Central memory CD8-positive, alpha-beta T cell (primary cell): ENCODE measurements around the gene LIMK1.

Source experiments
- ATAC-seq: fragments of 150-1000 bp; cut with Tn5 transposase; replicated peaks from 2 replicates; pipeline ENCODE4 v1.10.0; 2022; ENCODE audit warnings: mild to moderate bottlenecking, moderate FRiP score, moderate number of reproducible peaks; ENCODE audit not compliant: poor library complexity, severe bottlenecking; ENCODE audit errors: extremely low read depth
- DNase-seq, 2 donors: peaks; one replicate each; pipeline ENCODE4 v3.0.0; 2021; ENCODE audit warnings: low spot score in 2 of 2
- H3K27ac Mint-ChIP-seq: one replicate; pipeline ENCODE4 v1.8.0; 2022; ENCODE audit warnings: low read depth, mild to moderate bottlenecking, moderate library complexity, mixed read lengths
- H3K27me3 Mint-ChIP-seq: one replicate; pipeline ENCODE4 v1.8.0; 2022; ENCODE audit warnings: mixed read lengths
- H3K36me3 Mint-ChIP-seq: one replicate; pipeline ENCODE4 v1.8.0; 2022; ENCODE audit warnings: mild to moderate bottlenecking, moderate library complexity, mixed read lengths; ENCODE audit not compliant: insufficient read depth
- H3K4me1 Mint-ChIP-seq: one replicate; pipeline ENCODE4 v1.8.0; 2022; ENCODE audit warnings: mixed read lengths
- H3K4me3 Mint-ChIP-seq: one replicate; pipeline ENCODE4 v1.8.0; 2022; ENCODE audit warnings: mild to moderate bottlenecking, moderate library complexity, mixed read lengths
- H3K9me3 Mint-ChIP-seq: one replicate; pipeline ENCODE4 v1.8.0; 2022; ENCODE audit warnings: mixed read lengths

Gene LIMK1

GRCh38 chr7:74078461-74078860 lies 5.1 kb upstream of the LIMK1 start:
- Mint-ChIP-seq H3K9me3 (no peaks in the 10 kb centered on the region), H3K4me3 (no peak overlapping the region), H3K27ac (no peak overlapping the region), H3K27me3 (no peaks in the 10 kb centered on the region), H3K36me3 (peaks cover 1% of the 10 kb centered on the region), H3K4me1 (no peaks in the 10 kb centered on the region)
- no peak for DNase-seq
- no peak for ATAC-seq

GRCh38 chr7:74082770-74083116 lies 861 bp upstream of the LIMK1 start:
- H3K9me3 Mint-ChIP-seq, result no peaks in the 10 kb centered on the region
- ATAC-seq (no peak), DNase-seq (no peak)
- H3K4me1 Mint-ChIP-seq, result peaks cover 14% of the 10 kb centered on the region
- H3K27ac Mint-ChIP-seq, result peak overlapping the region; percentile 64
- peaks cover 4% of the 10 kb centered on the region for H3K36me3 Mint-ChIP-seq
- no peaks in the 10 kb centered on the region for H3K27me3 Mint-ChIP-seq
- H3K4me3 Mint-ChIP-seq, result no peak overlapping the region

GRCh38 chr7:74083928-74084721 lies 521 bp downstream of the LIMK1 start:
- ATAC-seq (peak; percentile 55), DNase-seq (no peak)
- Mint-ChIP-seq H3K4me1 (peaks cover 14% of the 10 kb centered on the region), H3K4me3 (peak overlapping the region; percentile 84), H3K27me3 (no peaks in the 10 kb centered on the region), H3K36me3 (peaks cover 4% of the 10 kb centered on the region), H3K9me3 (no peaks in the 10 kb centered on the region), H3K27ac (peak overlapping the region; percentile 67)

- H3K27ac Mint-ChIP-seq, result peak overlapping the region; percentile 67
- peaks cover 4% of the 10 kb centered on the region for H3K36me3 Mint-ChIP-seq
- no peaks in the 10 kb centered on the region for H3K9me3 Mint-ChIP-seq
- peaks cover 19% of the 10 kb centered on the region for H3K4me1 Mint-ChIP-seq
- ATAC-seq (no peak), DNase-seq (no peak)
- H3K27me3 Mint-ChIP-seq, result no peaks in the 10 kb centered on the region
- peak overlapping the region; percentile 84 for H3K4me3 Mint-ChIP-seq
These were observed 1.3 kb downstream of the LIMK1 start for GRCh38 chr7:74084722-74085578.

- H3K4me1 Mint-ChIP-seq, result peaks cover 19% of the 10 kb centered on the region
- H3K27me3 Mint-ChIP-seq, result no peaks in the 10 kb centered on the region
- no peak for DNase-seq
- peak overlapping the region; percentile 74 for H3K27ac Mint-ChIP-seq
- no peaks in the 10 kb centered on the region for H3K9me3 Mint-ChIP-seq
- H3K4me3 Mint-ChIP-seq, result no peak overlapping the region
- no peak for ATAC-seq
- peaks cover 4% of the 10 kb centered on the region for H3K36me3 Mint-ChIP-seq
These were observed 4.3 kb downstream of the LIMK1 start for GRCh38 chr7:74087791-74088453.

GRCh38 chr7:74092321-74092963 lies 8.8 kb downstream of the LIMK1 start:
- H3K9me3 Mint-ChIP-seq, result no peaks in the 10 kb centered on the region
- DNase-seq (no peak), ATAC-seq (no peak)
- peak overlapping the region; percentile 94 for H3K27ac Mint-ChIP-seq
- H3K4me3 Mint-ChIP-seq, result peak overlapping the region; percentile 41
- H3K36me3 Mint-ChIP-seq, result peaks cover 9% of the 10 kb centered on the region
- no peaks in the 10 kb centered on the region for H3K27me3 Mint-ChIP-seq
- peaks cover 19% of the 10 kb centered on the region for H3K4me1 Mint-ChIP-seq

- peak overlapping the region; percentile 90 for H3K4me3 Mint-ChIP-seq
- peak overlapping the region; percentile 94 for H3K27ac Mint-ChIP-seq
- H3K4me1 Mint-ChIP-seq, result peaks cover 19% of the 10 kb centered on the region
- DNase-seq (no peak), ATAC-seq (no peak)
- no peaks in the 10 kb centered on the region for H3K9me3 Mint-ChIP-seq
- H3K36me3 Mint-ChIP-seq, result peaks cover 9% of the 10 kb centered on the region
- no peaks in the 10 kb centered on the region for H3K27me3 Mint-ChIP-seq
These were observed 9.4 kb downstream of the LIMK1 start for GRCh38 chr7:74092964-74093471.

GRCh38 chr7:74093671-74094223 lies 10.1 kb downstream of the LIMK1 start:
- peak overlapping the region; percentile 90 for H3K4me3 Mint-ChIP-seq
- H3K27ac Mint-ChIP-seq, result peak overlapping the region; percentile 94
- DNase-seq (no peak), ATAC-seq (peak; percentile 15)
- peaks cover 12% of the 10 kb centered on the region for H3K36me3 Mint-ChIP-seq
- H3K9me3 Mint-ChIP-seq, result no peaks in the 10 kb centered on the region
- peaks cover 19% of the 10 kb centered on the region for H3K4me1 Mint-ChIP-seq
- no peaks in the 10 kb centered on the region for H3K27me3 Mint-ChIP-seq

- DNase-seq (peak; percentile 47 to 64), ATAC-seq (peak; percentile 85)
- no peaks in the 10 kb centered on the region for H3K27me3 Mint-ChIP-seq
- peaks cover 17% of the 10 kb centered on the region for H3K4me1 Mint-ChIP-seq
- H3K4me3 Mint-ChIP-seq, result peak overlapping the region; percentile 90
- peaks cover 17% of the 10 kb centered on the region for H3K36me3 Mint-ChIP-seq
- peak overlapping the region; percentile 94 for H3K27ac Mint-ChIP-seq
- H3K9me3 Mint-ChIP-seq, result no peaks in the 10 kb centered on the region
These were observed 10.9 kb downstream of the LIMK1 start for GRCh38 chr7:74094224-74095101.

- ATAC-seq, result no peak
- Mint-ChIP-seq H3K27ac (peak overlapping the region; percentile 94), H3K36me3 (peaks cover 17% of the 10 kb centered on the region), H3K27me3 (no peaks in the 10 kb centered on the region), H3K9me3 (no peaks in the 10 kb centered on the region), H3K4me1 (peaks cover 15% of the 10 kb centered on the region), H3K4me3 (peak overlapping the region; percentile 90)
- DNase-seq, result no peak
These were observed 11.5 kb downstream of the LIMK1 start for GRCh38 chr7:74095135-74095534.

- Mint-ChIP-seq H3K4me3 (no peak overlapping the region), H3K27ac (peak overlapping the region; percentile 22), H3K4me1 (peaks cover 15% of the 10 kb centered on the region), H3K36me3 (peaks cover 17% of the 10 kb centered on the region), H3K9me3 (no peaks in the 10 kb centered on the region), H3K27me3 (no peaks in the 10 kb centered on the region)
- DNase-seq, result no peak
- no peak for ATAC-seq
These were observed 14.5 kb downstream of the LIMK1 start for GRCh38 chr7:74097937-74098614.
